Breast epithelium (tissue), 4 donors: Measurements from ENCODE around the gene PRPF39. TPM values are rescaled to one million over a fixed set of nuclear protein-coding genes. Genes with fewer than 3 reads are reported as not detected.

ENCODE experiments used
- DNase-seq, 2 donors: peaks; one replicate each; pipeline ENCODE4 v3.0.0-alpha.2; 2019; ENCODE audit warnings: low spot score in 2 of 2
- H3K27ac ChIP-seq, 2 donors: fragments of 200-600 bp; sonication (generic) in 1 of 2; one replicate each; pipeline ENCODE4 v1.5.1; 2016 to 2019; ENCODE audit warnings: mild to moderate bottlenecking in 1 of 2
- H3K27me3 ChIP-seq, 2 donors: fragments of 200-600 bp; sonication (generic) in 1 of 2; one replicate each; pipeline versions ENCODE4 v1.5.1 to v1.6.0; 2017 to 2019; ENCODE audit warnings: control low read depth in 1 of 2, mild to moderate bottlenecking in 1 of 2
- H3K36me3 ChIP-seq: fragments of 200-600 bp; one replicate; pipeline ENCODE4 v1.5.1; 2019
- H3K4me1 ChIP-seq, 2 donors: fragments of 200-600 bp; sonication (generic); one replicate each; pipeline ENCODE4 v1.5.1; 2016 to 2019; ENCODE audit warnings: control low read depth in 1 of 2
- H3K4me3 ChIP-seq, 3 donors: fragments of 200-600 bp; sonication (generic); 1 replicate in 2 of 3; 2 replicates in 1 of 3; pipeline ENCODE4 v1.5.1; 2016 to 2019; ENCODE audit warnings: mild to moderate bottlenecking in 3 of 3, moderate library complexity in 2 of 3
- H3K9me3 ChIP-seq, 2 donors: fragments of 200-600 bp; sonication (generic) in 1 of 2; one replicate each; pipeline ENCODE4 v1.5.1; 2016 to 2019; ENCODE audit warnings: control low read depth in 1 of 2
- POLR2A ChIP-seq: fragments of 450-650 bp; IDR thresholded peaks from one replicate; pipeline ENCODE4 v1.6.1; 2016; ENCODE audit warnings: antibody characterized with exemption, mild to moderate bottlenecking, moderate library complexity
- POLR2AphosphoS5 ChIP-seq, 3 donors: sonication (generic); formaldehyde crosslinking; IDR thresholded peaks; one replicate each; pipeline ENCODE4 v1.6.1; 2017; ENCODE audit warnings: antibody characterized with exemption in 3 of 3
- intact Hi-C: fragments of 100-400 bp; cut with DNase I; formaldehyde crosslinking; loops from one replicate; pipeline ENCODE4 v1.15.1; 2023; ENCODE audit warnings: low total_unique reads
- total RNA-seq, 3 donors: library from RNA; depleted of rRNA; stranded (reverse); fragments of >200 nt; gene quantifications; one replicate each; pipeline ENCODE4 v1.1.0, GENCODE V29; 2016
- TF ChIP-seq, protein P1 (sequence below), 3 donors: fragments of 450-650 bp; IDR thresholded peaks; one replicate each; pipeline ENCODE4 v1.5.1; 2016 to 2017; ENCODE audit warnings: antibody characterized with exemption in 3 of 3, mild to moderate bottlenecking in 3 of 3, moderate library complexity in 3 of 3

PRPF39 gene
- total RNA-seq, 3 donors from 2014 or later, result 29.8 to 54.4 (median 48.8) TPM

DNA sequence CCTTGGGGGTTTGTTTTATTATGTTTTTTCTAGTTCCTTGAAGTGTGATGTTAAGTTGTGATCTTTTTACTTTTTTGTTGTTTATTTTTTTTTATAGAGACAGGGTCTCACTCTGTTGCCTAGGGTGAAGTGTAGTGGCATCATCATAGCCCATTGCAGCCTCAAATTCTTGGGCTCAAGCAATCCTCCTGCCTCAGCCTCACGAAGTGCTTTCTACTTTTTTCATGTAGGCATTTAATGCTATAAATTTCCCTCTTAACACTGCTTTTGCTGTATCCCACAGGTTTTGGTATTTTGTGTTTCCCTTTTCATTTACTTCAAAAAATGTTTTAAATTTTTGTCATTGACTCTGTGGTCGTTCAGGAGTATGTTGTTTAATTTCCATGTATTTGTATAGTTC, 26.6 kb upstream of the PRPF39 start:
- H3K4me3 ChIP-seq, result no peak overlapping the region
- H3K36me3 ChIP-seq, result no peaks in the 10 kb centered on the region
- DNase-seq, result no peak
- H3K27ac ChIP-seq, result no peak overlapping the region
- intact Hi-C loops, result no loop called here
- TF ChIP-seq POLR2AphosphoS5 (IDR thresholded peaks at IDR 0.05) (no peak), POLR2A (no peak)
- TF ChIP-seq, protein P1, sequence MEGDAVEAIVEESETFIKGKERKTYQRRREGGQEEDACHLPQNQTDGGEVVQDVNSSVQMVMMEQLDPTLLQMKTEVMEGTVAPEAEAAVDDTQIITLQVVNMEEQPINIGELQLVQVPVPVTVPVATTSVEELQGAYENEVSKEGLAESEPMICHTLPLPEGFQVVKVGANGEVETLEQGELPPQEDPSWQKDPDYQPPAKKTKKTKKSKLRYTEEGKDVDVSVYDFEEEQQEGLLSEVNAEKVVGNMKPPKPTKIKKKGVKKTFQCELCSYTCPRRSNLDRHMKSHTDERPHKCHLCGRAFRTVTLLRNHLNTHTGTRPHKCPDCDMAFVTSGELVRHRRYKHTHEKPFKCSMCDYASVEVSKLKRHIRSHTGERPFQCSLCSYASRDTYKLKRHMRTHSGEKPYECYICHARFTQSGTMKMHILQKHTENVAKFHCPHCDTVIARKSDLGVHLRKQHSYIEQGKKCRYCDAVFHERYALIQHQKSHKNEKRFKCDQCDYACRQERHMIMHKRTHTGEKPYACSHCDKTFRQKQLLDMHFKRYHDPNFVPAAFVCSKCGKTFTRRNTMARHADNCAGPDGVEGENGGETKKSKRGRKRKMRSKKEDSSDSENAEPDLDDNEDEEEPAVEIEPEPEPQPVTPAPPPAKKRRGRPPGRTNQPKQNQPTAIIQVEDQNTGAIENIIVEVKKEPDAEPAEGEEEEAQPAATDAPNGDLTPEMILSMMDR (IDR thresholded peaks at IDR 0.05), result no peak
- H3K27me3 ChIP-seq, result no peaks in the 10 kb centered on the region
- peaks cover 0 to 14% of the 10 kb centered on the region in 2 donors for H3K9me3 ChIP-seq
- no peaks in the 10 kb centered on the region for H3K4me1 ChIP-seq

DNA sequence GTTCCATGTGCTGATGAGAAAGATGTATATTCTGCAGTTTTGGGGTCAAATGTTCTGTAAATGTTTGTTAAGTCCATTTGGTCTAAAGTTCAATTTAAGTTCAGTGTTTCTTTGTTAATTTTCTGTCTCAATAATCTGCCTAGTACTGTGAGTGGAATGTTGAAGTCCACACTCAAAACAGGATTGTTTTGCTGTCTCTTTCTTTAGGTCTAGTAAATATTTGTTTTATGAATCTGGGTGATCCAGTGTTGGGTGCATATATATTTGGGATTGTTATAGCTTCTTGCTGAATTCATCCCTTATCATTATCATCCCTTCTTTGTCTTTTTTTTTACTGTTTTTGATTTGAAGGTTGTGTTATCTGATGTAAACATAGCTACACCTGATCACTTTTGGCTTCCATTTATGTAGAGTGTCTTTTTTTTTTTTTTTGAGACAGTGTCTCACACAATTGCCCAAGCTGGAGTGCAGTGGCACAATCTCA, 26.0 kb upstream of the PRPF39 start:
- H3K36me3 ChIP-seq, result no peaks in the 10 kb centered on the region
- TF ChIP-seq POLR2A (no peak), POLR2AphosphoS5 (IDR thresholded peaks at IDR 0.05) (no peak)
- TF ChIP-seq, protein P1 (IDR thresholded peaks at IDR 0.05), result no peak
- peaks cover 0 to 14% of the 10 kb centered on the region in 2 donors for H3K9me3 ChIP-seq
- H3K27me3 ChIP-seq, result no peaks in the 10 kb centered on the region
- H3K4me3 ChIP-seq, result no peak overlapping the region
- intact Hi-C loops, result no loop called here
- DNase-seq, result no peak
- no peaks in the 10 kb centered on the region for H3K4me1 ChIP-seq
- H3K27ac ChIP-seq, result no peak overlapping the region

- TF ChIP-seq POLR2AphosphoS5 (IDR thresholded peaks at IDR 0.05), result no peak
- TF ChIP-seq, protein P1 (IDR thresholded peaks at IDR 0.05), result no peak
- no peak overlapping the region for H3K27ac ChIP-seq
- H3K4me3 ChIP-seq, result no peak overlapping the region
- no peaks in the 10 kb centered on the region for H3K27me3 ChIP-seq
- no peaks in the 10 kb centered on the region for H3K4me1 ChIP-seq
- H3K36me3 ChIP-seq, result no peaks in the 10 kb centered on the region
- intact Hi-C loops, result no loop called here
- peaks cover 0 to 14% of the 10 kb centered on the region in 2 donors for H3K9me3 ChIP-seq
- no peak for DNase-seq
Observed at GRCh38 chr14:45060551-45060950, 23.4 kb upstream of the PRPF39 start.

GRCh38 chr14:45065540-45065939, 18.4 kb upstream of the PRPF39 start:
- no peaks in the 10 kb centered on the region for H3K4me1 ChIP-seq
- intact Hi-C loops, result no loop called here
- H3K27ac ChIP-seq, result no peak overlapping the region
- no peak for TF ChIP-seq POLR2A
- TF ChIP-seq, protein P1 (IDR thresholded peaks at IDR 0.05), result no peak
- no peak for TF ChIP-seq POLR2AphosphoS5 (IDR thresholded peaks at IDR 0.05)
- H3K4me3 ChIP-seq, result no peak overlapping the region
- no peak for DNase-seq
- H3K9me3 ChIP-seq, result no peaks in the 10 kb centered on the region
- H3K27me3 ChIP-seq, result no peaks in the 10 kb centered on the region
- H3K36me3 ChIP-seq, result no peaks in the 10 kb centered on the region

DNA sequence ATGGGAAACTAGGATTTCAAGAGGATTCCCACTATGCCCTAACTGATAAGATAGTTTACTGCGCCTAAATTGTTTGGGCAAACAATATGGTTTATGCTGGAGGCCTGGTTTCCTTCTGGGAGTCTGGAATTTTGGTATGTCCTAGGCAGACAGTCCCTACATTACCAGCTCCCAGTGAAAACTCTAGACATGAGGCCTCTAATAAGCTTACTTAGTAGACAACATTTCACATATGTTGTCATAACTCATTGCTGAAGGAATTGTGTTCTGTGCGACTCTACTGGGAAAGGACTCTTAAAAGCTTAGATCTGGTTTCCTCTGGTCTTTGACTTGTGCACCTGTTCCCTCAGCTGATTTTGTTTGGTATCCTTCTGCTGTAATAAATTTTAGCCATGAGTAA, 18.0 kb upstream of the PRPF39 start:
- TF ChIP-seq POLR2AphosphoS5 (IDR thresholded peaks at IDR 0.05), result no peak
- no peak for TF ChIP-seq POLR2A
- TF ChIP-seq, protein P1 (IDR thresholded peaks at IDR 0.05), result no peak
- no peaks in the 10 kb centered on the region for H3K4me1 ChIP-seq
- no peaks in the 10 kb centered on the region for H3K36me3 ChIP-seq
- H3K9me3 ChIP-seq, result no peaks in the 10 kb centered on the region
- H3K4me3 ChIP-seq, result no peak overlapping the region
- intact Hi-C loops, result no loop called here
- no peak overlapping the region for H3K27ac ChIP-seq
- no peak for DNase-seq
- no peaks in the 10 kb centered on the region for H3K27me3 ChIP-seq
